SU-DHL-6 (cell line): ENCODE results near the gene NT5DC4.

ENCODE experiments used
- H2AFZ ChIP-seq: fragments of 200-600 bp; sonication (generic); 2 replicates; pipeline ENCODE4 v1.6.1; 2014; ENCODE audit warnings: low read depth, mild to moderate bottlenecking, moderate library complexity, mixed read lengths, antibody characterized with exemption, low read length; ENCODE audit not compliant: severe bottlenecking
- H3F3A ChIP-seq: fragments of 200-600 bp; shearing (Covaris generic); 2 replicates; pipeline ENCODE4 v1.6.0; 2016; ENCODE audit warnings: antibody characterized with exemption, mild to moderate bottlenecking; ENCODE audit not compliant: insufficient read depth
- H3K27ac ChIP-seq: fragments of 200-600 bp; sonication (generic); 2 replicates; pipeline ENCODE4 v1.5.1; 2016; ENCODE audit warnings: low read depth, mild to moderate bottlenecking, low read length, moderate library complexity, mixed read lengths
- H3K27me3 ChIP-seq: fragments of 200-600 bp; sonication (generic), shearing (Covaris generic); 2 replicates; pipeline ENCODE4 v1.6.0; 2014; ENCODE audit warnings: mild to moderate bottlenecking, low read length
- H3K36me3 ChIP-seq: fragments of 200-600 bp; sonication (generic); 2 replicates; pipeline ENCODE4 v1.6.1; 2014; ENCODE audit warnings: mild to moderate bottlenecking, low read length, mixed read lengths
- H3K4me2 ChIP-seq: fragments of 300-600, 200-600 bp; shearing (Covaris generic), sonication (generic); 2 replicates; pipeline ENCODE4 v1.6.0; 2014; ENCODE audit warnings: low read length, low read depth, mild to moderate bottlenecking; ENCODE audit not compliant: poor library complexity, severe bottlenecking
- H3K4me3 ChIP-seq: fragments of 200-600 bp; sonication (generic); 2 replicates; pipeline ENCODE4 v1.5.1; 2014; ENCODE audit warnings: antibody characterized with exemption, low read length, mild to moderate bottlenecking, mixed read lengths; ENCODE audit not compliant: insufficient read depth, poor library complexity, severe bottlenecking
- H3K79me2 ChIP-seq: fragments of 200-600 bp; sonication (generic); 2 replicates; pipeline ENCODE4 v1.6.1; 2014; ENCODE audit warnings: mild to moderate bottlenecking, low read length, moderate library complexity; ENCODE audit not compliant: insufficient read depth
- H3K9ac ChIP-seq: fragments of 200-600 bp; sonication (generic); 2 replicates; pipeline ENCODE4 v1.7.0; 2014; ENCODE audit warnings: mild to moderate bottlenecking, low read length
- H3K9me2 ChIP-seq: fragments of 200-600 bp; sonication (generic); replicated peaks from 2 replicates; pipeline ENCODE4 v1.6.1; 2014; ENCODE audit warnings: low read length; ENCODE audit not compliant: insufficient read depth
- H3K9me3 ChIP-seq: fragments of 200-600 bp; sonication (generic); 2 replicates; pipeline ENCODE4 v1.6.1; 2014; ENCODE audit warnings: low read length, mixed read lengths; ENCODE audit not compliant: insufficient read depth
- H4K20me1 ChIP-seq: fragments of 200-600 bp; sonication (generic); 2 replicates; pipeline ENCODE4 v1.6.1; 2014; ENCODE audit warnings: low read depth, mild to moderate bottlenecking, antibody characterized with exemption, low read length, moderate library complexity, mixed read lengths
- EZH2phosphoT487 ChIP-seq: fragments of 200-600 bp; sonication (generic), shearing (Covaris generic); conservative IDR thresholded peaks from 2 replicates; pipeline ENCODE4 v1.6.1; 2018; ENCODE audit warnings: mild to moderate bottlenecking, antibody characterized with exemption, low read length, moderate library complexity, mixed read lengths
- TF ChIP-seq, protein P1 (sequence below): fragments of 200-600 bp; sonication (generic); IDR thresholded peaks from one replicate; pipeline ENCODE4 v1.5.1; 2017; ENCODE audit warnings: antibody characterized with exemption, mild to moderate bottlenecking, low read length, moderate library complexity; ENCODE audit not compliant: insufficient read depth, poor library complexity, severe bottlenecking

Gene NT5DC4

DNA sequence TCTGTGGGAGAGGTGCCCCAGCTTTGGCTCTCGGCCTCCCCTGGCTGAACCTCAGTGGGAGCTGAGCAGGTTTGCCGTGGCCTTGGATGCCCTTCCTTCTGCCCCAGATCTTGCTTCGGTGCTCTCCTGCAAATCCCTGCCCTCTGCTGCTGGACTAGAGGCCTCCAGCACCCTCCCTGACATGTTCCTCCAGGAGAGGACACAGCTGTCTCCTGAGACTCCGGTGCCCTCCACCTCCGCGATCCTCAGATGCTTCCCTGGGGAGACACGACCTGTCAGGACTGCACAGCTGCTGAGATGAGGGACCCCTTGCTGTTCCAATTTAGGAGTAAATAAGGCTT, 7.3 kb upstream of the NT5DC4 start:
- no peak overlapping the region for H3K9ac ChIP-seq
- H3K36me3 ChIP-seq, result no peaks in the 10 kb centered on the region
- no peak overlapping the region for H3K27ac ChIP-seq
- no peak overlapping the region for H2AFZ ChIP-seq
- no peak overlapping the region for H3K4me3 ChIP-seq
- no peaks in the 10 kb centered on the region for H3K79me2 ChIP-seq
- H4K20me1 ChIP-seq, result no peaks in the 10 kb centered on the region
- no peaks in the 10 kb centered on the region for H3K9me2 ChIP-seq
- H3K9me3 ChIP-seq, result no peaks in the 10 kb centered on the region
- no peak for TF ChIP-seq EZH2phosphoT487
- TF ChIP-seq, protein P1, sequence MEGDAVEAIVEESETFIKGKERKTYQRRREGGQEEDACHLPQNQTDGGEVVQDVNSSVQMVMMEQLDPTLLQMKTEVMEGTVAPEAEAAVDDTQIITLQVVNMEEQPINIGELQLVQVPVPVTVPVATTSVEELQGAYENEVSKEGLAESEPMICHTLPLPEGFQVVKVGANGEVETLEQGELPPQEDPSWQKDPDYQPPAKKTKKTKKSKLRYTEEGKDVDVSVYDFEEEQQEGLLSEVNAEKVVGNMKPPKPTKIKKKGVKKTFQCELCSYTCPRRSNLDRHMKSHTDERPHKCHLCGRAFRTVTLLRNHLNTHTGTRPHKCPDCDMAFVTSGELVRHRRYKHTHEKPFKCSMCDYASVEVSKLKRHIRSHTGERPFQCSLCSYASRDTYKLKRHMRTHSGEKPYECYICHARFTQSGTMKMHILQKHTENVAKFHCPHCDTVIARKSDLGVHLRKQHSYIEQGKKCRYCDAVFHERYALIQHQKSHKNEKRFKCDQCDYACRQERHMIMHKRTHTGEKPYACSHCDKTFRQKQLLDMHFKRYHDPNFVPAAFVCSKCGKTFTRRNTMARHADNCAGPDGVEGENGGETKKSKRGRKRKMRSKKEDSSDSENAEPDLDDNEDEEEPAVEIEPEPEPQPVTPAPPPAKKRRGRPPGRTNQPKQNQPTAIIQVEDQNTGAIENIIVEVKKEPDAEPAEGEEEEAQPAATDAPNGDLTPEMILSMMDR, result no peak
- H3F3A ChIP-seq, result no peaks in the 10 kb centered on the region
- no peaks in the 10 kb centered on the region for H3K27me3 ChIP-seq
- H3K4me2 ChIP-seq, result no peak overlapping the region

DNA sequence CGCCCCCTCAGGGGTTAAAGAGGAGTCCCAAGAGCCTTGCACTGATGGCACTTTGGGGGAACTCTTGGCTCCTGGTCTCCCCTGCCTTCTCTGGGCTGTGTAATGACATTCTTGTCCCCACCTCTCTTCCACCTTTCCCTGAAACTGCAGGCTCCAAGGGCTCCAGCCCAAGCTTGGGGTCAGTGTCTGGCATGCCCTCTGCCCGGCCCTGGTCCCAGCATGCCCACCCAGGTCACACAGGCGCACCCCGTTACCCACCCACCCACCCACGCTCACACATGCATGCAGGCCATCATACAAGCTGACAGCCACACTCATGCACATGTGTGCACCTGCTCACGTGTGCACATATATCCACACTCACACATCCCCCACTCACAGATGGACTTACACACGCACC, 6.9 kb upstream of the NT5DC4 start:
- no peak overlapping the region for H3K4me2 ChIP-seq
- H3K27me3 ChIP-seq, result no peaks in the 10 kb centered on the region
- H3F3A ChIP-seq, result no peaks in the 10 kb centered on the region
- no peaks in the 10 kb centered on the region for H3K36me3 ChIP-seq
- H3K9me2 ChIP-seq, result no peaks in the 10 kb centered on the region
- no peak overlapping the region for H2AFZ ChIP-seq
- TF ChIP-seq, protein P1, result no peak
- TF ChIP-seq EZH2phosphoT487, result no peak
- H3K79me2 ChIP-seq, result no peaks in the 10 kb centered on the region
- H4K20me1 ChIP-seq, result no peaks in the 10 kb centered on the region
- no peaks in the 10 kb centered on the region for H3K9me3 ChIP-seq
- no peak overlapping the region for H3K27ac ChIP-seq
- H3K9ac ChIP-seq, result no peak overlapping the region
- H3K4me3 ChIP-seq, result no peak overlapping the region

DNA sequence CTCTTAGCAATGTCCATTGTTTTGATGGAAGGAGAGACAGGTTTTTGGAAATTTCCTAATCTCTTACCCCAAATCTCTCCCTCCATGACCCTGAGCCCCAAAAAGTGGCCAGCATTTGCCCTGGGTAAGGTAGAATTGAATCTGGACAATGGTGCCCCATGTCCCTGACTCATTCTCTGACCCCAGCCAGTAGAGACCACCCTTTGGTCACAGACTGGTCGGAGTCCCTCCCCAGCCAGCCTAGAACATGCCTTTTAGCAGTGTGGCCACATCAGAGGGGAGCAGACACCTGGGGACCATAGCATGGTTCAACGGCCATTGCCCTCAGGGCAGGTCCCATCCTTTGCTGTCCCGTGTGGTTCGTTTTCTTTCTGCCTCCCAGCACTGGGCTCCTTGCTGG, 6.5 kb upstream of the NT5DC4 start:
- no peak overlapping the region for H3K4me3 ChIP-seq
- H3F3A ChIP-seq, result no peaks in the 10 kb centered on the region
- H3K79me2 ChIP-seq, result no peaks in the 10 kb centered on the region
- H3K36me3 ChIP-seq, result no peaks in the 10 kb centered on the region
- H3K4me2 ChIP-seq, result no peak overlapping the region
- no peaks in the 10 kb centered on the region for H4K20me1 ChIP-seq
- H3K9me3 ChIP-seq, result no peaks in the 10 kb centered on the region
- H3K27me3 ChIP-seq, result no peaks in the 10 kb centered on the region
- no peak overlapping the region for H3K9ac ChIP-seq
- no peaks in the 10 kb centered on the region for H3K9me2 ChIP-seq
- no peak overlapping the region for H2AFZ ChIP-seq
- TF ChIP-seq EZH2phosphoT487, result no peak
- TF ChIP-seq, protein P1, result no peak
- no peak overlapping the region for H3K27ac ChIP-seq
